Heart left ventricle (tissue), 16 donors: Measurements from ENCODE around the gene PCDHB13. TPM values are rescaled to one million over a fixed set of nuclear protein-coding genes. Genes with fewer than 3 reads are reported as not detected.
"Not testable (repeated sequence)": the region's sequence is repeated elsewhere in the genome, so short reads cannot be mapped to it uniquely, and the experiment has no call there.

Experiments
- ATAC-seq, 4 donors: fragments of 200-7000 bp; cut with Tn5 transposase; one replicate each; pipeline ENCODE4 v1.9.1; 2020 to 2022; ENCODE audit warnings: moderate library complexity in 4 of 4, mild to moderate bottlenecking in 3 of 4, moderate number of reproducible peaks in 1 of 4
- DNase-seq, 5 donors: peaks; one replicate each; pipeline ENCODE4 v3.0.0-alpha.2; 2020
- H3K27ac ChIP-seq, 12 donors: fragments of 200-600 bp; sonication (generic) in 4 of 12; one replicate each; pipeline versions ENCODE4 v1.5.0 to v1.8.0; 2016 to 2022; ENCODE audit warnings: mild to moderate bottlenecking in 2 of 12
- H3K27me3 ChIP-seq, 9 donors: fragments of 200-600 bp; sonication (generic) in 2 of 9; one replicate each; pipeline versions ENCODE4 v1.5.1 to v1.8.0; 2016 to 2022; ENCODE audit warnings: mild to moderate bottlenecking in 3 of 9
- H3K36me3 ChIP-seq, 9 donors: fragments of 200-600 bp; sonication (generic) in 2 of 9; one replicate each; pipeline versions ENCODE4 v1.5.0 to v1.8.0; 2018 to 2022; ENCODE audit warnings: mild to moderate bottlenecking in 2 of 9
- H3K4me1 ChIP-seq, 12 donors: fragments of 200-600 bp; sonication (generic) in 4 of 12; one replicate each; pipeline versions ENCODE4 v1.5.0 to v1.8.0; 2016 to 2022; ENCODE audit warnings: mild to moderate bottlenecking in 3 of 12
- H3K4me3 ChIP-seq, 12 donors: fragments of 200-600 bp; sonication (generic) in 4 of 12; one replicate each; pipeline versions ENCODE4 v1.5.0 to v1.8.0; 2017 to 2022; ENCODE audit warnings: mild to moderate bottlenecking in 9 of 12, moderate library complexity in 4 of 12
- H3K9me3 ChIP-seq, 12 donors: fragments of 200-600 bp; sonication (generic) in 4 of 12; one replicate each; pipeline versions ENCODE4 v1.5.0 to v1.8.0; 2016 to 2022; ENCODE audit warnings: mild to moderate bottlenecking in 1 of 12
- POLR2A ChIP-seq, 2 donors: fragments of 450-650 bp; IDR thresholded peaks; one replicate each; pipeline ENCODE4 v1.6.1; 2017; ENCODE audit warnings: antibody characterized with exemption in 2 of 2, mild to moderate bottlenecking in 2 of 2, moderate library complexity in 2 of 2
- WGBS, 4 donors: extraction: QIAGEN DNeasy Blood & Tissue Kit in 2 of 4; methylation state at CpG; one replicate each; pipeline versions ENCODE4 v1.1.5 to v1.1.7; 2013 to 2018; 5-methylcytosine and 5-hydroxymethylcytosine counted together
- intact Hi-C, 10 donors: fragments of 100-400 bp; cut with DNase I; formaldehyde crosslinking; loops; one replicate each; pipeline versions ENCODE4 v1.11.1 to v1.14.2; 2022
- polyA plus RNA-seq, 2 donors: library from polyadenylated mRNA; stranded (reverse); fragments of 200-250 nt; gene quantifications; one replicate each; pipeline ENCODE4 v1.2.3, GENCODE V29; 2013
- total RNA-seq, 9 donors: library from RNA; depleted of rRNA in 2 of 9; stranded (reverse); fragments of >200 nt in 2 of 9; fragmentation: NEBNext Ultra II Directional in 3 of 9; extraction: Animal tissue kit (Norgen Biotek cat#: 25700) in 3 of 9; gene quantifications; one replicate each; pipeline versions ENCODE4 v1.1.0 to v1.2.4, GENCODE V29; 2016 to 2023
- TF ChIP-seq, protein P1 (sequence below), 12 donors: fragments of 200-600 bp; sonication (generic) in 4 of 12; IDR thresholded peaks; one replicate each; pipeline versions ENCODE4 v1.5.0 to v1.8.0; 2018 to 2022; ENCODE audit warnings: antibody characterized with exemption in 12 of 12, mild to moderate bottlenecking in 5 of 12
- donor health status: ischemic (EF 13 %, LVEDD 7.1; RV severe dilation, severe dysfunction).
- donor health status: healthy with polysubstance abuse.
- donor health status: DM: no; HTN: yes; CAD: no.
- donor health status: DM: no; HTN: no; CAD: no.
- donor health status: ischemic (EF 25% LVEDD 6.9; RV normal size, moderate dysfunction).
- donor health status: ischemic (EF 25% LVEDD 5.7; RV mildly dilated, moderate dysfunction).
- donor health status: healthy.
- donor health status: DM: yes; HTN: yes; CAD: no.
- donor health status: ischemic (EF 35%, LVEDD 5.7; RV mildly dilated, moderate dysfunction).
- donor health status: nonischemic (EF 11% LVEDD 7.7; RV severe dilation, severe dysfunction).
- donor health status: DM: yes; HTN: yes; CAD: no.
- donor health status: PGD.
- donor health status: ischemic (EF 29% LVEDD 5.4; RV normal size, mild dysfunction).
- donor health status: nonischemic (EF 23%, LVEDD 6.1; RV moderate dilation, normal function).

The PCDHB13 gene
- total and polyA plus RNA-seq, 11 donors, result 0.99 to 5.9 (median 3.6) TPM

DNA sequence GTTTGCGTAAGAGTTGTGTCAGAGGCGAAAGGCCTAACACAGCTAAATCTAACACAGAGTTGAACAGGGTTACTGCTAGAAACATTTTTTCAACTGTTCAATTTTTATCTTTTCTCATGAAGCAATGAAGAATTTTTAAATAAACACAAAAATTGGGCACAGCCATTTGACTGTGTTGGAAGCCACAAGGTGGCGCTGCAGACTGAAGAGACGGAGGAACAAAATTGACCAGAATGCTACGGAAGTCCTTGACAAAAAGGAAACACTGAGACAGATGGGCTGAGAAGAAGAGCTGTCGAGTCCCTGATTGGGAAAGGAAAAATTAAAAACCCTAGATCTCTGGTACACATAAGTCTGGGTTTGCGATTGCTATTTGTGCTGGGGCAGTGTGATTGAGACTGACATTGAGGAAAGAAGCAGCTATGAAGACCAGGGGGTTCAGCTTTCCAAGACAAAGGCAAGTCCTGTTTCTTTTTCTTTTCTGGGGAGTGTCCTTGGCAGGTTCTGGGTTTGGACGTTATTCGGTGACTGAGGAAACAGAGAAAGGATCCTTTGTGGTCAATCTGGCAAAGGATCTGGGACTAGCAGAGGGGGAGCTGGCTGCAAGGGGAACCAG is 26.7 kb upstream of the PCDHB13 start, which contains the start of gene PCDHB9:
TSS of gene PCDHB9 (plus strand) at position 265 of the 616 bp plus-strand sequence. CDS start at position 423, 158 bp downstream.
- Histone ChIP-seq H3K36me3 (peaks cover 0 to 8% (median 0%) of the 10 kb centered on the region in 9 donors), H3K4me3 (peak within 1 kb of the TSS in 1 of 12 donors; percentile 10), H3K27me3 (peaks cover 0 to 52% (median 0%) of the 10 kb centered on the region in 9 donors), H3K4me1 (no peaks in the 10 kb centered on the region), H3K27ac (no peak within 1 kb of the TSS), H3K9me3 (peaks cover 0 to 97% (median 36%) of the 10 kb centered on the region in 12 donors)
- TF ChIP-seq POLR2A (IDR thresholded peaks at IDR 0.05), result no peak
- TF ChIP-seq, protein P1, sequence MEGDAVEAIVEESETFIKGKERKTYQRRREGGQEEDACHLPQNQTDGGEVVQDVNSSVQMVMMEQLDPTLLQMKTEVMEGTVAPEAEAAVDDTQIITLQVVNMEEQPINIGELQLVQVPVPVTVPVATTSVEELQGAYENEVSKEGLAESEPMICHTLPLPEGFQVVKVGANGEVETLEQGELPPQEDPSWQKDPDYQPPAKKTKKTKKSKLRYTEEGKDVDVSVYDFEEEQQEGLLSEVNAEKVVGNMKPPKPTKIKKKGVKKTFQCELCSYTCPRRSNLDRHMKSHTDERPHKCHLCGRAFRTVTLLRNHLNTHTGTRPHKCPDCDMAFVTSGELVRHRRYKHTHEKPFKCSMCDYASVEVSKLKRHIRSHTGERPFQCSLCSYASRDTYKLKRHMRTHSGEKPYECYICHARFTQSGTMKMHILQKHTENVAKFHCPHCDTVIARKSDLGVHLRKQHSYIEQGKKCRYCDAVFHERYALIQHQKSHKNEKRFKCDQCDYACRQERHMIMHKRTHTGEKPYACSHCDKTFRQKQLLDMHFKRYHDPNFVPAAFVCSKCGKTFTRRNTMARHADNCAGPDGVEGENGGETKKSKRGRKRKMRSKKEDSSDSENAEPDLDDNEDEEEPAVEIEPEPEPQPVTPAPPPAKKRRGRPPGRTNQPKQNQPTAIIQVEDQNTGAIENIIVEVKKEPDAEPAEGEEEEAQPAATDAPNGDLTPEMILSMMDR (IDR thresholded peaks at IDR 0.05), result peak in 9 of 12 donors; percentile 7 to 42 (median 34)
- ATAC-seq (no peak), DNase-seq (no peak)
- intact Hi-C loops, result loop anchor here in 1 of 10 donors (10.0 kb wide), 1 partner anchor 378 kb away; no protein-coding TSS in a partner anchor
- WGBS, 4 donors, result 16 to 26% (median 23%) methylated on average over 9 of the region's 9 CpGs

DNA sequence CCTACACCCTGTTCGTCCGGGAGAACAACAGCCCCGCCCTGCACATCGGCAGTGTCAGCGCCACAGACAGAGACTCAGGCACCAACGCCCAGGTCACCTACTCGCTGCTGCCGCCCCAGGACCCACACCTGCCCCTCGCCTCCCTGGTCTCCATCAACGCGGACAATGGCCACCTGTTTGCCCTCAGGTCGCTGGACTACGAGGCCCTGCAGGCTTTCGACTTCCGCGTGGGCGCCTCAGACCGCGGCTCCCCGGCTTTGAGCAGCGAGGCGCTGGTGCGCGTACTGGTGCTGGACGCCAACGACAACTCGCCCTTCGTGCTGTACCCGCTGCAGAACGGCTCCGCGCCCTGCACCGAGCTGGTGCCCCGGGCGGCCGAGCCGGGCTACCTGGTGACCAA is 25.0 kb upstream of the PCDHB13 start:
- not testable (repeated sequence) for H3K36me3 ChIP-seq, H3K27ac ChIP-seq, H3K4me3 ChIP-seq, H3K4me1 ChIP-seq, ATAC-seq, DNase-seq
- peaks cover 0 to 96% (median 36%) of the 10 kb centered on the region in 12 donors for H3K9me3 ChIP-seq
- peaks cover 0 to 39% (median 0%) of the 10 kb centered on the region in 9 donors for H3K27me3 ChIP-seq
- WGBS, 4 donors, result 24 to 37% (median 29%) methylated on average over 11 to 33 of the region's 37 CpGs
- intact Hi-C loops, result loop anchor here in 1 of 10 donors (10.0 kb wide), 1 partner anchor 376 kb away; no protein-coding TSS in a partner anchor

DNA sequence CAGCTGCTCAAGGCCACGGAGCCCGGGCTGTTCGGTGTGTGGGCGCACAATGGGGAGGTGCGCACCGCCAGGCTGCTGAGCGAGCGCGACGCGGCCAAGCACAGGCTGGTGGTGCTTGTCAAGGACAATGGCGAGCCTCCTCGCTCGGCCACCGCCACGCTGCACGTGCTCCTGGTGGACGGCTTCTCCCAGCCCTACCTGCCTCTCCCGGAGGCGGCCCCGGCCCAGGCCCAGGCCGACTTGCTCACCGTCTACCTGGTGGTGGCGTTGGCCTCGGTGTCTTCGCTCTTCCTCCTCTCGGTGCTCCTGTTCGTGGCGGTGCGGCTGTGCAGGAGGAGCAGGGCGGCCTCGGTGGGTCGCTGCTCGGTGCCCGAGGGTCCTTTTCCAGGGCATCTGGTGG is 24.6 kb upstream of the PCDHB13 start:
- 26 to 50% (median 36%) methylated on average over 6 to 35 of the region's 35 CpGs for WGBS, 4 donors
- peaks cover 0 to 38% (median 0%) of the 10 kb centered on the region in 9 donors for H3K27me3 ChIP-seq
- DNase-seq, H3K27ac ChIP-seq, H3K4me1 ChIP-seq, H3K4me3 ChIP-seq, H3K36me3 ChIP-seq, ATAC-seq: not testable (repeated sequence)
- peaks cover 0 to 94% (median 36%) of the 10 kb centered on the region in 12 donors for H3K9me3 ChIP-seq
- intact Hi-C loops, result loop anchor here in 1 of 10 donors (10.0 kb wide), 1 partner anchor 376 kb away; no protein-coding TSS in a partner anchor

DNA sequence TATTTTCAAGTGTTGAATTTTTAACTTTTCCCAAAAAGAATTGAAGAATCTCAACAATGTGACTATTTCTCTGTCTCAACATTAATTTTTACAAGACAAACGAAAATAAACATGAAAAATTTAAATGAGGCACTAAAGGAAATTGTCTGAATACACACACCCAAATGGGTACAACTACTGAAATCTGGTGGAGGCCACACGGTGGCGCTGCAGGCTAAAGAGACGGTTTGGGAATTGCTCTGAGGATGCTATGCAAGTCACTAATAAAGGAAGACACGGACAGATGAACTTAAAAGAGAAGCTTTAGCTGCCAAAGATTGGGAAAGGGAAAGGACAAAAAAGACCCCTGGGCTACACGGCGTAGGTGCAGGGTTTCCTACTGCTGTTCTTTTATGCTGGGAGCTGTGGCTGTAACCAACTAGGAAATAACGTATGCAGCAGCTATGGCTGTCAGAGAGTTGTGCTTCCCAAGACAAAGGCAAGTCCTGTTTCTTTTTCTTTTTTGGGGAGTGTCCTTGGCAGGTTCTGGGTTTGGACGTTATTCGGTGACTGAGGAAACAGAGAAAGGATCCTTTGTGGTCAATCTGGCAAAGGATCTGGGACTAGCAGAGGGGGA is 21.5 kb upstream of the PCDHB13 start, which contains the start of gene PCDHB10:
TSS of gene PCDHB10 (plus strand) at position 244 of the 616 bp plus-strand sequence. CDS start at position 444, 200 bp downstream.
- H3K9me3 ChIP-seq, result peaks cover 0 to 94% (median 51%) of the 10 kb centered on the region in 12 donors
- ATAC-seq (no peak), DNase-seq (no peak)
- no peak for TF ChIP-seq POLR2A (IDR thresholded peaks at IDR 0.05)
- TF ChIP-seq, protein P1 (IDR thresholded peaks at IDR 0.05), result peak in 8 of 12 donors; percentile 12 to 51 (median 42)
- peaks cover 0 to 17% (median 0%) of the 10 kb centered on the region in 9 donors for H3K27me3 ChIP-seq
- 6 to 11% (median 8%) methylated on average over 10 of the region's 10 CpGs for WGBS, 4 donors
- H3K4me3 ChIP-seq, result peak within 1 kb of the TSS in 2 of 12 donors; percentile 3 to 29
- H3K27ac ChIP-seq, result no peak within 1 kb of the TSS
- intact Hi-C loops, result loop anchor here in 1 of 10 donors (10.0 kb wide), 1 partner anchor 53 kb away; the partner anchor contains the start of gene PCDHB15
- H3K36me3 ChIP-seq, result peaks cover 0 to under 1% (median 0%) of the 10 kb centered on the region in 9 donors
- no peaks in the 10 kb centered on the region for H3K4me1 ChIP-seq

DNA sequence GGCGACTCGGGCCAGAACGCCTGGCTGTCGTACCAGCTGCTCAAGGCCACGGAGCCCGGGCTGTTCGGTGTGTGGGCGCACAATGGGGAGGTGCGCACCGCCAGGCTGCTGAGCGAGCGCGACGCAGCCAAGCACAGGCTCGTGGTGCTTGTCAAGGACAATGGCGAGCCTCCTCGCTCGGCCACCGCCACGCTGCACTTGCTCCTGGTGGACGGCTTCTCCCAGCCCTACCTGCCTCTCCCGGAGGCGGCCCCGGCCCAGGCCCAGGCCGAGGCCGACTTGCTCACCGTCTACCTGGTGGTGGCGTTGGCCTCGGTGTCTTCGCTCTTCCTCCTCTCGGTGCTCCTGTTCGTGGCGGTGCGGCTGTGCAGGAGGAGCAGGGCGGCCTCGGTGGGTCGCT is 19.4 kb upstream of the PCDHB13 start:
- not testable (repeated sequence) for H3K4me3 ChIP-seq, DNase-seq, ATAC-seq, H3K4me1 ChIP-seq, H3K36me3 ChIP-seq, H3K27ac ChIP-seq
- H3K27me3 ChIP-seq, result peaks cover 0 to 13% (median 0%) of the 10 kb centered on the region in 9 donors
- intact Hi-C loops, result loop anchor here in 1 of 10 donors (10.0 kb wide), 1 partner anchor 50 kb away; the partner anchor contains the start of gene PCDHB15
- H3K9me3 ChIP-seq, result peaks cover 0 to 95% (median 63%) of the 10 kb centered on the region in 12 donors
- 17 to 24% (median 22%) methylated on average over 6 to 33 of the region's 37 CpGs for WGBS, 4 donors
